HepG2 (cell line): Measurements from ENCODE around the gene PNN. TPM values are rescaled to one million over a fixed set of nuclear protein-coding genes. Genes with fewer than 3 reads are reported as not detected.

Experiments used
- NCOA5 ChIP-seq: sonication (generic); formaldehyde crosslinking; IDR thresholded peaks from 2 replicates; pipeline ENCODE4 v1.4.0; 2020; ENCODE audit warnings: missing genetic modification reagents
- NFYC ChIP-seq: IDR thresholded peaks from 2 replicates; pipeline ENCODE4 v1.6.1; 2016; ENCODE audit warnings: missing genetic modification reagents, missing compliant biosample characterization
- PCBP2 ChIP-seq: fragments of 200-400 bp; formaldehyde crosslinking; optimal IDR thresholded peaks from 2 replicates; pipeline ENCODE3; 2018; ENCODE audit warnings: low read length, low read depth; ENCODE audit not compliant: poor library complexity, severe bottlenecking
- RXRB ChIP-seq: IDR thresholded peaks from 2 replicates; pipeline ENCODE4 v1.6.1; 2016; ENCODE audit warnings: borderline replicate concordance, missing genetic modification reagents, missing compliant biosample characterization
- SRF ChIP-seq: IDR thresholded peaks from 2 replicates; pipeline ENCODE4 v1.6.1; 2011; ENCODE audit warnings: mild to moderate bottlenecking, low read depth, low read length, moderate library complexity
- TBL1XR1 ChIP-seq: fragments of 150-350 bp; IDR thresholded peaks from 2 replicates; pipeline ENCODE4 v1.6.1; 2014; ENCODE audit warnings: borderline replicate concordance, low read length; ENCODE audit not compliant: partially characterized antibody
- TSC22D2 ChIP-seq: sonication (generic); formaldehyde crosslinking; IDR thresholded peaks from 2 replicates; pipeline ENCODE4 v1.5.1; 2020; ENCODE audit warnings: missing genetic modification reagents, mild to moderate bottlenecking, borderline replicate concordance
- ZFP36 ChIP-seq: fragments of 150-350 bp; IDR thresholded peaks from 2 replicates; pipeline ENCODE4 v1.6.1; 2018; ENCODE audit warnings: borderline replicate concordance, low read length, low read depth; ENCODE audit not compliant: partially characterized antibody
- polyA plus RNA-seq, 8 experiments: library from polyadenylated mRNA; depleted of rRNA in 3 of 8; stranded (reverse) in 7 of 8; unstranded in 1 of 8; fragments of >200 nt; fragmentation: Illumina TruSeq in 4 of 8; extraction: Trizol in 4 of 8; gene quantifications; 2 replicates each; pipeline versions ENCODE4 v1.2.1 to v1.2.3, GENCODE V29; 2011 to 2016; ENCODE audit warnings: low read depth in 4 of 8, missing spikeins in 1 of 8, mixed read lengths in 1 of 8; ENCODE audit not compliant: insufficient read depth in 1 of 8
- total RNA-seq, 5 experiments: library from RNA; depleted of rRNA; stranded (reverse); fragments of >200 nt; fragmentation: Illumina TruSeq; extraction: Trizol; gene quantifications; 2 replicates each; pipeline ENCODE4 v1.2.3, GENCODE V29; 2016; ENCODE audit warnings: low read depth in 1 of 5
- TF ChIP-seq, protein P1 (sequence below): sonication (generic); formaldehyde crosslinking; IDR thresholded peaks from 2 replicates; pipeline ENCODE4 v1.4.0; 2020; ENCODE audit warnings: missing genetic modification reagents
- TF ChIP-seq, protein P2 (sequence below): sonication (generic); formaldehyde crosslinking; IDR thresholded peaks from 2 replicates; pipeline ENCODE4 v1.4.0; 2020; ENCODE audit warnings: mild to moderate bottlenecking, missing genetic modification reagents
- TF ChIP-seq, protein P3 (sequence below): sonication (generic); formaldehyde crosslinking; IDR thresholded peaks from 2 replicates; pipeline ENCODE4 v1.5.0; 2020; ENCODE audit warnings: missing genetic modification reagents
- TF ChIP-seq, protein P4 (sequence below): sonication (generic); formaldehyde crosslinking; IDR thresholded peaks from 2 replicates; pipeline ENCODE4 v1.4.0; 2020; ENCODE audit warnings: missing genetic modification reagents
- TF ChIP-seq, protein P5 (sequence below): sonication (generic); formaldehyde crosslinking; conservative IDR thresholded peaks from 2 replicates; pipeline ENCODE4 v1.8.0; 2022; ENCODE audit warnings: mild to moderate bottlenecking, moderate library complexity, missing genetic modification reagents
- TF ChIP-seq, protein P6 (sequence below): sonication (generic); formaldehyde crosslinking; IDR thresholded peaks from 2 replicates; pipeline ENCODE4 v1.8.0; 2022; ENCODE audit warnings: mild to moderate bottlenecking, missing genetic modification reagents, borderline replicate concordance

Gene PNN
- total and polyA plus RNA-seq, 2 of the 13 experiments (the other 11 are each of a cell fraction or from before 2014, with no cell fraction given): 58.0 to 214 TPM

DNA sequence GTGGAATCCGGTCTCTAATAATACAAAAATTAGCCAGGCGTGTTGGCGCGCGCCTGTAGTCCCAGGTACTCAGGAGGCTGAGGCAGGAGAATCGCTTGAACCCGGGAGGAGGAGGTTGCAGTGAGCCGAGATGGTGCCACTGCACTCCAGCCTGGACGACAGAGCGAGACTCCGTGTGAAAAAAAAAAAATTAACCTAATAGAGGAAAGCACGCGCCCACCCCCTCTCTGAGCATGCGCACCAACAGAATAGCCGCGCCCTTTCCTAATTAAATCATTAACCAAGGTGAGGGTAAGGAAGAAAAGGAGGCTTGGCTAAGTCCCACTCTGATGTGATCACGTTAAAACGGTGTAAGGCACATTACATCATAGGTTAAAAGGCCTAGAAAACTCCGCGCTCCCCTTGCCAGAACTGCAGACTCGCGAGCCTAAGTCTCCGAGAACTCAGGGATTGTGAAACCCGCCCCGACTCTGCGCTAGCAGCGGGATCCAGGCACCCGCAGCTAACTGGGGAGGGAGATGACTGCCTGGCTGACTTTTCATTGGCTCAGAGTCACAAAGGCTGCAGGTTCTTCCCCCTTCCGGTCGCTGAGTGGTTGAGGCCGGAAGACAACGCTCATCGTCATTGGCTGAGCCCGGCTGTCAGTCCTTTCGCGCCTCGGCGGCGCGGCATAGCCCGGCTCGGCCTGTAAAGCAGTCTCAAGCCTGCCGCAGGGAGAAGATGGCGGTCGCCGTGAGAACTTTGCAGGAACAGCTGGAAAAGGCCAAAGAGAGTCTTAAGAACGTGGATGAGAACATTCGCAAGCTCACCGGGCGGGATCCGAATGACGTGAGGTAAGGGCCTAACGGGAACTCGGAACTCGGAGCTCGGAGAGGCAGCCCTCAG is at the start of gene PNN (continued):
- TF ChIP-seq, protein P1, sequence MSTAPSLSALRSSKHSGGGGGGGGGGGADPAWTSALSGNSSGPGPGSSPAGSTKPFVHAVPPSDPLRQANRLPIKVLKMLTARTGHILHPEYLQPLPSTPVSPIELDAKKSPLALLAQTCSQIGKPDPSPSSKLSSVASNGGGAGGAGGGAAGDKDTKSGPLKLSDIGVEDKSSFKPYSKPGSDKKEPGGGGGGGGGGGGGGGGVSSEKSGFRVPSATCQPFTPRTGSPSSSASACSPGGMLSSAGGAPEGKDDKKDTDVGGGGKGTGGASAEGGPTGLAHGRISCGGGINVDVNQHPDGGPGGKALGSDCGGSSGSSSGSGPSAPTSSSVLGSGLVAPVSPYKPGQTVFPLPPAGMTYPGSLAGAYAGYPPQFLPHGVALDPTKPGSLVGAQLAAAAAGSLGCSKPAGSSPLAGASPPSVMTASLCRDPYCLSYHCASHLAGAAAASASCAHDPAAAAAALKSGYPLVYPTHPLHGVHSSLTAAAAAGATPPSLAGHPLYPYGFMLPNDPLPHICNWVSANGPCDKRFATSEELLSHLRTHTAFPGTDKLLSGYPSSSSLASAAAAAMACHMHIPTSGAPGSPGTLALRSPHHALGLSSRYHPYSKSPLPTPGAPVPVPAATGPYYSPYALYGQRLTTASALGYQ: peak; percentile 83
- no peak for TF ChIP-seq ZFP36
- TF ChIP-seq, protein P2, sequence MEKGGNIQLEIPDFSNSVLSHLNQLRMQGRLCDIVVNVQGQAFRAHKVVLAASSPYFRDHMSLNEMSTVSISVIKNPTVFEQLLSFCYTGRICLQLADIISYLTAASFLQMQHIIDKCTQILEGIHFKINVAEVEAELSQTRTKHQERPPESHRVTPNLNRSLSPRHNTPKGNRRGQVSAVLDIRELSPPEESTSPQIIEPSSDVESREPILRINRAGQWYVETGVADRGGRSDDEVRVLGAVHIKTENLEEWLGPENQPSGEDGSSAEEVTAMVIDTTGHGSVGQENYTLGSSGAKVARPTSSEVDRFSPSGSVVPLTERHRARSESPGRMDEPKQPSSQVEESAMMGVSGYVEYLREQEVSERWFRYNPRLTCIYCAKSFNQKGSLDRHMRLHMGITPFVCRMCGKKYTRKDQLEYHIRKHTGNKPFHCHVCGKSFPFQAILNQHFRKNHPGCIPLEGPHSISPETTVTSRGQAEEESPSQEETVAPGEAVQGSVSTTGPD (CRISPR knock-in tag): peak; percentile 73
- peak; percentile 91 for TF ChIP-seq TSC22D2 (CRISPR knock-in tag)
- TF ChIP-seq, protein P3, sequence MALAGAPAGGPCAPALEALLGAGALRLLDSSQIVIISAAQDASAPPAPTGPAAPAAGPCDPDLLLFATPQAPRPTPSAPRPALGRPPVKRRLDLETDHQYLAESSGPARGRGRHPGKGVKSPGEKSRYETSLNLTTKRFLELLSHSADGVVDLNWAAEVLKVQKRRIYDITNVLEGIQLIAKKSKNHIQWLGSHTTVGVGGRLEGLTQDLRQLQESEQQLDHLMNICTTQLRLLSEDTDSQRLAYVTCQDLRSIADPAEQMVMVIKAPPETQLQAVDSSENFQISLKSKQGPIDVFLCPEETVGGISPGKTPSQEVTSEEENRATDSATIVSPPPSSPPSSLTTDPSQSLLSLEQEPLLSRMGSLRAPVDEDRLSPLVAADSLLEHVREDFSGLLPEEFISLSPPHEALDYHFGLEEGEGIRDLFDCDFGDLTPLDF (CRISPR knock-in tag): peak; percentile 98
- TF ChIP-seq PCBP2: no peak
- peak; percentile 61; the same call in 1 of the 2 replicates for TF ChIP-seq RXRB
- TF ChIP-seq, protein P4, sequence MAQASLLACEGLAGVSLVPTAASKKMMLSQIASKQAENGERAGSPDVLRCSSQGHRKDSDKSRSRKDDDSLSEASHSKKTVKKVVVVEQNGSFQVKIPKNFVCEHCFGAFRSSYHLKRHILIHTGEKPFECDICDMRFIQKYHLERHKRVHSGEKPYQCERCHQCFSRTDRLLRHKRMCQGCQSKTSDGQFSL (CRISPR knock-in tag): peak; percentile 71
- TF ChIP-seq NFYC: peak; percentile 100
- TF ChIP-seq, protein P5, sequence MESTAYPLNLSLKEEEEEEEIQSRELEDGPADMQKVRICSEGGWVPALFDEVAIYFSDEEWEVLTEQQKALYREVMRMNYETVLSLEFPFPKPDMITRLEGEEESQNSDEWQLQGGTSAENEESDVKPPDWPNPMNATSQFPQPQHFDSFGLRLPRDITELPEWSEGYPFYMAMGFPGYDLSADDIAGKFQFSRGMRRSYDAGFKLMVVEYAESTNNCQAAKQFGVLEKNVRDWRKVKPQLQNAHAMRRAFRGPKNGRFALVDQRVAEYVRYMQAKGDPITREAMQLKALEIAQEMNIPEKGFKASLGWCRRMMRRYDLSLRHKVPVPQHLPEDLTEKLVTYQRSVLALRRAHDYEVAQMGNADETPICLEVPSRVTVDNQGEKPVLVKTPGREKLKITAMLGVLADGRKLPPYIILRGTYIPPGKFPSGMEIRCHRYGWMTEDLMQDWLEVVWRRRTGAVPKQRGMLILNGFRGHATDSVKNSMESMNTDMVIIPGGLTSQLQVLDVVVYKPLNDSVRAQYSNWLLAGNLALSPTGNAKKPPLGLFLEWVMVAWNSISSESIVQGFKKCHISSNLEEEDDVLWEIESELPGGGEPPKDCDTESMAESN (CRISPR knock-in tag): peak; percentile 90
- TF ChIP-seq, protein P6, sequence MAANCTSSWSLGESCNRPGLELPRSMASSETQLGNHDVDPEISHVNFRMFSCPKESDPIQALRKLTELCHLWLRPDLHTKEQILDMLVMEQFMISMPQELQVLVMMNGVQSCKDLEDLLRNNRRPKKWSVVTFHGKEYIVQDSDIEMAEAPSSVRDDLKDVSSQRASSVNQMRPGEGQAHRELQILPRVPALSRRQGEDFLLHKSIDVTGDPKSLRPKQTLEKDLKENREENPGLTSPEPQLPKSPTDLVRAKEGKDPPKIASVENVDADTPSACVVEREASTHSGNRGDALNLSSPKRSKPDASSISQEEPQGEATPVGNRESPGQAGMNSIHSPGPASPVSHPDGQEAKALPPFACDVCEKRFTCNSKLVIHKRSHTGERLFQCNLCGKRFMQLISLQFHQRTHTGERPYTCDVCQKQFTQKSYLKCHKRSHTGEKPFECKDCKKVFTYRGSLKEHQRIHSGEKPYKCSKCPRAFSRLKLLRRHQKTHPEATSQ: peak; percentile 75
- TF ChIP-seq TBL1XR1: peak; percentile 84
- peak; percentile 73; the same call in 1 of the 2 replicates for TF ChIP-seq SRF
- peak; percentile 94 for TF ChIP-seq NCOA5 (CRISPR knock-in tag)
